Measurements from ENCODE around the gene UCHL3.
A peak's percentile ranks its signal among the peaks of the same experiment; 100 is the strongest.

Gene UCHL3

DNA sequence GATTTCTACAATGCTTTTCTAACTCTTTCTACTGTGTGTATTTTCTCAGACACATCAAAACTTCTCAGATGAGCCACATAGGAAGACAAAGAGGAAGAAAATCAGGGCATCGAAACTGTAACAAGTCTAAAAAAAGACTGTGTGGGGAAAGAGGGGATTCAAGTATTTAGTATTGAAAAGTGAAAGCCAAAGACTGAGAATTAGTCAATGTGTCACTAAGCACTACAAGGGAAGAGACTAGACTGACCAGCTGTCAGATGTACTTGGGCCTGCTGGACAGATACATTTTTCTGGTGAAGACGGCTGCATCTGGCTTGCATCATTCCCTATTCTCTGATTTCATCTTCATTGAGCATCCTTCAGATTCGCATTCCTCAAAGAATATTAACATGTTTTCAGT lies 37.3 kb upstream of the UCHL3 start:
- Histone ChIP-seq H3K27me3 (replicated peaks in 2 of 5; ENCODE audit: control insufficient read depth in 4 of 5, insufficient read depth in 5 of 5, low read length in 4 of 5) (no peaks in the 10 kb centered on the region), H3K4me3 (ENCODE audit: control insufficient read depth in 1 of 7, extremely low read depth in 1 of 7, insufficient read depth in 4 of 7, low read depth in 2 of 7, low read length in 6 of 7) (no peak overlapping the region), H3K36me3 (ENCODE audit: control insufficient read depth in 4 of 4, insufficient read depth in 4 of 4, low read length in 3 of 4) (no peaks in the 10 kb centered on the region), H3K4me1 (ENCODE audit: control extremely low read depth in 1 of 4, control insufficient read depth in 4 of 4, insufficient read depth in 4 of 4, low read length in 3 of 4) (peaks cover 0 to 19% (median 1%) of the 10 kb centered on the region in 4 experiments), H3K27ac (ENCODE audit: insufficient read depth in 1 of 2, low read depth in 1 of 2, low read length in 2 of 2, poor library complexity in 1 of 2, severe bottlenecking in 2 of 2) (no peak overlapping the region), H3K9me3 (ENCODE audit: control extremely low read depth in 1 of 5, control insufficient read depth in 4 of 5, insufficient read depth in 2 of 5, low read depth in 1 of 5, low read length in 4 of 5) (peaks cover 0 to 8% (median 0%) of the 10 kb centered on the region in 5 experiments)
- WGBS (ENCODE audit: insufficient coverage), result 73% methylated on average over 2 of the region's 3 CpGs
- CTCF ChIA-PET, result interaction anchor here (0.6 to 2.0 kb wide), 3 partner anchors 26 to 31 kb away, joined by 3 to 5 read pairs (median 3); no protein-coding TSS in a partner anchor
- POLR2A ChIA-PET, result no interaction called here
- DNase-seq, result no peak

- H3K4me3 ChIP-seq (ENCODE audit: control insufficient read depth in 1 of 7, extremely low read depth in 1 of 7, insufficient read depth in 4 of 7, low read depth in 2 of 7, low read length in 6 of 7), result no peak overlapping the region
- peaks cover 0 to 11% (median 1%) of the 10 kb centered on the region in 4 experiments for H3K4me1 ChIP-seq (ENCODE audit: control extremely low read depth in 1 of 4, control insufficient read depth in 4 of 4, insufficient read depth in 4 of 4, low read length in 3 of 4)
- ChIA-PET POLR2A (no interaction called here), CTCF (interaction anchor here (0.8 to 2.0 kb wide), 5 partner anchors 9 to 140 kb away, joined by 3 to 7 read pairs (median 3); no protein-coding TSS in a partner anchor)
- H3K27me3 ChIP-seq (replicated peaks in 2 of 5; ENCODE audit: control insufficient read depth in 4 of 5, insufficient read depth in 5 of 5, low read length in 4 of 5), result no peaks in the 10 kb centered on the region
- no peaks in the 10 kb centered on the region for H3K36me3 ChIP-seq (ENCODE audit: control insufficient read depth in 4 of 4, insufficient read depth in 4 of 4, low read length in 3 of 4)
- DNase-seq, result no peak
- peaks cover 0 to 8% (median 0%) of the 10 kb centered on the region in 5 experiments for H3K9me3 ChIP-seq (ENCODE audit: control extremely low read depth in 1 of 5, control insufficient read depth in 4 of 5, insufficient read depth in 2 of 5, low read depth in 1 of 5, low read length in 4 of 5)
- H3K27ac ChIP-seq (ENCODE audit: insufficient read depth in 1 of 2, low read depth in 1 of 2, low read length in 2 of 2, poor library complexity in 1 of 2, severe bottlenecking in 2 of 2), result no peak overlapping the region
- WGBS (ENCODE audit: insufficient coverage), result 93% methylated on average over 2 of the region's 5 CpGs
These were observed 36.3 kb upstream of the UCHL3 start for GRCh38 chr13:75513271-75513670.

DNA sequence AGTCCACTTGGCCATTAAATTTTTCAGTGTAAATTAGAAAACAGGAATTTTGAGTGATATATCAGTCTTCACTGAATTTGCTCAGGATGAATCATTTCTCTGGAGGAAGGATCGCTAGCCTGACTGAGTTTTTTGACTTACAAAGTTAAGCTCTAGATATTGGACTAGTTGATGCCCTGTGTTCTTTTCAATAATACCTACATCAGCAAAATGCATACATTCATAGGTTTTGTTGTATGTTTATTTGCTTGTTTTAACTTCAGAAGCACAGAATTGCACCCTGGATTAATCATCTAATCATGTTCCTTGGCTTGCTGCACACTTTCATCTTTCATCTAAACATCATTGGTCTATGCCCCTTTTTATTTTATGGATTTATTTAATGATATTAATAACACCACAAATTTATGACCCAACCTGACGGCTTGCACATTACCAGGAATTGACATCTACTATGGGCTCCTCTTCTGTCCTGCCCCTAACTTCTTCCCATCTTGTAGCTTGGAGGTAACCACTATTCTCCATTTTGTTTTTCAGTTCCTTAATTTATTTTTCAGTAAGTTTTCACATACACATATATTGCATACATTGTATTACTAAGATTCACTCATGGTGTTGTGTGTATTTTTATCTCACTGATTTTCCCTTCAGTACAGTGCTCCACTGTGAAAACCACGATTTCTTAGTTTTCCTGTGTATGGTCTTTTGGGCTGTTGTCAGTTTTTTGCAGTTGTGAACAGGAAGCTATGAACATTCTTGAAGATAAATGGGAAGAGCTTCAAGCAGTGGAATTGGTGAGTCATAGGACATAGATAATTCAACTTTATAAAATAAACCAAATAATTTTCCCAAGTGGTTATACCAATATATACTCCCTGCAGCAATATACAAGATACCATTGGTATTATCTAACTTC lies 35.3 kb upstream of the UCHL3 start:
- no peak for DNase-seq
- H3K36me3 ChIP-seq (ENCODE audit: control insufficient read depth in 4 of 4, insufficient read depth in 4 of 4, low read length in 3 of 4), result no peaks in the 10 kb centered on the region
- CTCF ChIA-PET, result interaction anchor here (0.8 to 1.9 kb wide), 2 partner anchors 16 to 29 kb away, joined by 3 to 7 read pairs; no protein-coding TSS in a partner anchor
- H3K27ac ChIP-seq (ENCODE audit: insufficient read depth in 1 of 2, low read depth in 1 of 2, low read length in 2 of 2, poor library complexity in 1 of 2, severe bottlenecking in 2 of 2), result no peak overlapping the region
- POLR2A ChIA-PET, result no interaction called here
- peaks cover 0 to 11% (median 1%) of the 10 kb centered on the region in 4 experiments for H3K4me1 ChIP-seq (ENCODE audit: control extremely low read depth in 1 of 4, control insufficient read depth in 4 of 4, insufficient read depth in 4 of 4, low read length in 3 of 4)
- WGBS (ENCODE audit: insufficient coverage), result no CpG with 5 or more reads among the region's 3 CpGs
- no peak overlapping the region for H3K4me3 ChIP-seq (ENCODE audit: control insufficient read depth in 1 of 7, extremely low read depth in 1 of 7, insufficient read depth in 4 of 7, low read depth in 2 of 7, low read length in 6 of 7)
- H3K9me3 ChIP-seq (ENCODE audit: control extremely low read depth in 1 of 5, control insufficient read depth in 4 of 5, insufficient read depth in 2 of 5, low read depth in 1 of 5, low read length in 4 of 5), result peaks cover 0 to 8% (median 0%) of the 10 kb centered on the region in 5 experiments
- H3K27me3 ChIP-seq (replicated peaks in 2 of 5; ENCODE audit: control insufficient read depth in 4 of 5, insufficient read depth in 5 of 5, low read length in 4 of 5), result no peaks in the 10 kb centered on the region

DNA sequence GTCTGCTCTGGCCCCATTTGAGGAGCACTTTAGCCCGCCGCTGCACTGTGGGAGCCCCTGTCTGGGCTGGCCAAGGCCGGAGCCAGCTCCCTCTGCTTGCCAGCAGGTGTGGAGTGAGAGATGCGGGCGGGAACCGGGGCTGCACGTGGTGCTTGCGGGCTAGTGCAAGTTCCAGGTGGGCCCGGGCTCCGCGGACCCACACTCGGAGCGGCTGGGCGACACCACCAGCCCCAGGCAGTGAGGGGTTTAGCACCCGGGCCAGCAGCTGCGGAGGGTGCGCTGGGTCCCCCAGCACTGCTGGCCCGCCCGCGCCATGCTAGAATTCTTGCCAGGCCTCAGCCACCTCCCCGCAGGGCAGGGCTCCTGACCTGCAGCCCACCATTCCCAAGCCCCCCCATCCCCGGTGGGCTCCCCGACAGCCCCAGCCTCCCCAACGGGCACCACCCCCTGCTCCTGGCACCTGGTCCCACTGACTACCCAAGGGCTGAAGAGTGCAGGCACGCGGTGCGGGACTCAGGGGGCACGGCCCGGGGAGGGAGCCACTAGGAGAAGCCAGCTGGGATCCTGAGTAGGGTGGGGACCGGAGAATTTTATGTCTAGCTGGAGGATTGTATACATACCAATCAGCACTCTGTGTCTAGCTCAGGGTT lies 31.0 kb upstream of the UCHL3 start:
- no peak overlapping the region for H3K4me3 ChIP-seq (ENCODE audit: control insufficient read depth in 1 of 7, extremely low read depth in 1 of 7, insufficient read depth in 4 of 7, low read depth in 2 of 7, low read length in 6 of 7)
- POLR2A ChIA-PET, result no interaction called here
- 98% methylated on average over 22 of the region's 30 CpGs for WGBS (ENCODE audit: insufficient coverage)

DNA sequence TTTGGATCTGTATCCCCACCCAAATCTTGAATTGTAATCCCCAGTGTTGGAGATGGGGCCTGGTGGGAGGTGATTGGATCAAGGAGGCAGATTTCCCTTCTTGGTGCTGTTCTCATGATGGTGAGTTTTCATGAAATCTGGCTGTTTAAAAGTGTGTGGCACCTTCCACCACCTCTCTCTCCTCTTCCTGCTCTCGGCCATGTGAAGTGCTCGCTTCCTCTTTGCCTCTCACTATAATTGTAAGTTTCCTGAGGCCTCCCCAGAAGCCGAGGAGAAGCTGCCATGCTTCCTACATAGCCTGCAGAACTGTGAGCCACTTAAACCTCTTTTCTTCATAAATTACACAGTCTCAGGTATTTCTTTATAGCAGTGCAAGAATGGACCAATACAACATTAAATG lies 27.6 kb upstream of the UCHL3 start:
- no peak for DNase-seq
- peaks cover 2 to 9% (median 6%) of the 10 kb centered on the region in 4 experiments for H3K36me3 ChIP-seq (ENCODE audit: control insufficient read depth in 4 of 4, insufficient read depth in 4 of 4, low read length in 3 of 4)
- 56% methylated on average over 2 of the region's 3 CpGs for WGBS (ENCODE audit: insufficient coverage)
- ChIA-PET CTCF (interaction anchor here (0.7 kb wide), 1 partner anchor 92 kb away, joined by 3 read pairs; no protein-coding TSS in a partner anchor), POLR2A (no interaction called here)
- H3K4me3 ChIP-seq (ENCODE audit: control insufficient read depth in 1 of 7, extremely low read depth in 1 of 7, insufficient read depth in 4 of 7, low read depth in 2 of 7, low read length in 6 of 7), result no peak overlapping the region
- H3K27me3 ChIP-seq (replicated peaks in 2 of 5; ENCODE audit: control insufficient read depth in 4 of 5, insufficient read depth in 5 of 5, low read length in 4 of 5), result no peaks in the 10 kb centered on the region
- no peak overlapping the region for H3K27ac ChIP-seq (ENCODE audit: insufficient read depth in 1 of 2, low read depth in 1 of 2, low read length in 2 of 2, poor library complexity in 1 of 2, severe bottlenecking in 2 of 2)
- H3K4me1 ChIP-seq (ENCODE audit: control extremely low read depth in 1 of 4, control insufficient read depth in 4 of 4, insufficient read depth in 4 of 4, low read length in 3 of 4), result no peaks in the 10 kb centered on the region
- peaks cover 3 to 10% (median 5%) of the 10 kb centered on the region in 5 experiments for H3K9me3 ChIP-seq (ENCODE audit: control extremely low read depth in 1 of 5, control insufficient read depth in 4 of 5, insufficient read depth in 2 of 5, low read depth in 1 of 5, low read length in 4 of 5)

More for the DNA sequence above, 31.0 kb upstream of the UCHL3 start:
- Histone ChIP-seq H3K27me3 (replicated peaks in 2 of 5; ENCODE audit: control insufficient read depth in 4 of 5, insufficient read depth in 5 of 5, low read length in 4 of 5) (no peaks in the 10 kb centered on the region), H3K36me3 (ENCODE audit: control insufficient read depth in 4 of 4, insufficient read depth in 4 of 4, low read length in 3 of 4) (no peaks in the 10 kb centered on the region), H3K4me1 (ENCODE audit: control extremely low read depth in 1 of 4, control insufficient read depth in 4 of 4, insufficient read depth in 4 of 4, low read length in 3 of 4) (peaks cover 0 to 11% (median 1%) of the 10 kb centered on the region in 4 experiments), H3K9me3 (ENCODE audit: control extremely low read depth in 1 of 5, control insufficient read depth in 4 of 5, insufficient read depth in 2 of 5, low read depth in 1 of 5, low read length in 4 of 5) (peaks cover 3 to 14% (median 5%) of the 10 kb centered on the region in 5 experiments), H3K27ac (ENCODE audit: insufficient read depth in 1 of 2, low read depth in 1 of 2, low read length in 2 of 2, poor library complexity in 1 of 2, severe bottlenecking in 2 of 2) (no peak overlapping the region)
- CTCF ChIA-PET, result no interaction called here
- no peak for DNase-seq

DNA sequence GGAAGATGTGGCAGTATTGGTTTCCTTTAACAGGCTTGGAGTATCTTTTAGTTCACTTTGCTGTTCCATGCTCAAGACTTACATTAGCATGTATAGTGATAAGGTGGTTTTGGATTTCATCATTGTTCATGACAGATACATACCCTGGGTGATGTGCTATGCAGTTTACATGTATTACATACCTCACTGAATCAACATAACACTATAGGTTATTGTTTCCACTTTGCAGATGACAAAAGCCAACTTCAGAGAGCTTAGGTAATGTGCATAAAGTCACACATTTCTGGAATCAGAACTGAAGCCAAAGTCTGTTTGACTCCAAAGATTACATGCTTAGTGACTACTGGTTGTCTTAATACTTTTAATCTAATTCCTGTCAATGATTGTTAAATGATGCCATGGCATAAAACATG lies 19.0 kb upstream of the UCHL3 start:
- POLR2A ChIA-PET, result no interaction called here
- peak in 2 of 3 donors; percentile 40 to 44 for DNase-seq
- CTCF ChIA-PET, result interaction anchor here (0.6 to 2.1 kb wide), 2 partner anchors 16 to 22 kb away, joined by 3 to 7 read pairs; no protein-coding TSS in a partner anchor

More for the DNA sequence above, 19.0 kb upstream of the UCHL3 start:
- H3K4me1 ChIP-seq (ENCODE audit: control extremely low read depth in 1 of 4, control insufficient read depth in 4 of 4, insufficient read depth in 4 of 4, low read length in 3 of 4), result peaks cover 2 to 13% (median 5%) of the 10 kb centered on the region in 4 experiments
- H3K27me3 ChIP-seq (replicated peaks in 2 of 5; ENCODE audit: control insufficient read depth in 4 of 5, insufficient read depth in 5 of 5, low read length in 4 of 5), result no peaks in the 10 kb centered on the region
- H3K9me3 ChIP-seq (ENCODE audit: control extremely low read depth in 1 of 5, control insufficient read depth in 4 of 5, insufficient read depth in 2 of 5, low read depth in 1 of 5, low read length in 4 of 5), result no peaks in the 10 kb centered on the region
- no peak overlapping the region for H3K4me3 ChIP-seq (ENCODE audit: control insufficient read depth in 1 of 7, extremely low read depth in 1 of 7, insufficient read depth in 4 of 7, low read depth in 2 of 7, low read length in 6 of 7)
- peaks cover 11 to 27% (median 26%) of the 10 kb centered on the region in 4 experiments for H3K36me3 ChIP-seq (ENCODE audit: control insufficient read depth in 4 of 4, insufficient read depth in 4 of 4, low read length in 3 of 4)
- H3K27ac ChIP-seq (ENCODE audit: insufficient read depth in 1 of 2, low read depth in 1 of 2, low read length in 2 of 2, poor library complexity in 1 of 2, severe bottlenecking in 2 of 2), result no peak overlapping the region

Data from common myeloid progenitor, CD34-positive (primary cell).